GM10266 (cell line): ENCODE results near the gene CTU1.

Experiments used
- DNase-seq: peaks from one replicate; pipeline ENCODE4 v3.0.0; 2012; ENCODE audit errors: extremely low spot score
- TF ChIP-seq, protein P1 (sequence below): IDR thresholded peaks from 2 replicates; pipeline ENCODE4 v1.5.1; 2012; ENCODE audit warnings: mild to moderate bottlenecking, low read depth; ENCODE audit not compliant: control insufficient read depth, insufficient read depth; ENCODE audit errors: missing control alignments

Gene CTU1

DNA sequence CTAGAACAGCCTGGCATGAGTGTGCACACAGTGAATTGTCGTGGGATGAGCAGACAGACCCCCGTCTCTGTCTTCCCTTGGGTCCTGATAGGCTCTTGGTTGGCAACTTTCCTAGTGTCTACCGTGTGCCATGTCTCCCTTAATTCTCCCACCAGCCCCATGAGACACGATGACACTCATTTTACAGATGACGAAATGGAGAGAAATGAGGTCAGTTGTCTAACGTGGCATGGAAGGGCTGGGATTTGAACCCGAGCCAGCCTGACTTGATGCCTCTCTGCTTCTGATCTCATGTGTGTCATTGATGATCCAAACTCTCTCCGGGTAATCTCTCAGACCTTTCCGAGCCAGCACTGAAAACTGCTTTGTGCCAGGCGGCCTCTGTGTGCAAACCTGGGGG lies 17.1 kb downstream of the CTU1 start:
- TF ChIP-seq, protein P1, sequence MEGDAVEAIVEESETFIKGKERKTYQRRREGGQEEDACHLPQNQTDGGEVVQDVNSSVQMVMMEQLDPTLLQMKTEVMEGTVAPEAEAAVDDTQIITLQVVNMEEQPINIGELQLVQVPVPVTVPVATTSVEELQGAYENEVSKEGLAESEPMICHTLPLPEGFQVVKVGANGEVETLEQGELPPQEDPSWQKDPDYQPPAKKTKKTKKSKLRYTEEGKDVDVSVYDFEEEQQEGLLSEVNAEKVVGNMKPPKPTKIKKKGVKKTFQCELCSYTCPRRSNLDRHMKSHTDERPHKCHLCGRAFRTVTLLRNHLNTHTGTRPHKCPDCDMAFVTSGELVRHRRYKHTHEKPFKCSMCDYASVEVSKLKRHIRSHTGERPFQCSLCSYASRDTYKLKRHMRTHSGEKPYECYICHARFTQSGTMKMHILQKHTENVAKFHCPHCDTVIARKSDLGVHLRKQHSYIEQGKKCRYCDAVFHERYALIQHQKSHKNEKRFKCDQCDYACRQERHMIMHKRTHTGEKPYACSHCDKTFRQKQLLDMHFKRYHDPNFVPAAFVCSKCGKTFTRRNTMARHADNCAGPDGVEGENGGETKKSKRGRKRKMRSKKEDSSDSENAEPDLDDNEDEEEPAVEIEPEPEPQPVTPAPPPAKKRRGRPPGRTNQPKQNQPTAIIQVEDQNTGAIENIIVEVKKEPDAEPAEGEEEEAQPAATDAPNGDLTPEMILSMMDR: no peak
- DNase-seq: no peak

DNA sequence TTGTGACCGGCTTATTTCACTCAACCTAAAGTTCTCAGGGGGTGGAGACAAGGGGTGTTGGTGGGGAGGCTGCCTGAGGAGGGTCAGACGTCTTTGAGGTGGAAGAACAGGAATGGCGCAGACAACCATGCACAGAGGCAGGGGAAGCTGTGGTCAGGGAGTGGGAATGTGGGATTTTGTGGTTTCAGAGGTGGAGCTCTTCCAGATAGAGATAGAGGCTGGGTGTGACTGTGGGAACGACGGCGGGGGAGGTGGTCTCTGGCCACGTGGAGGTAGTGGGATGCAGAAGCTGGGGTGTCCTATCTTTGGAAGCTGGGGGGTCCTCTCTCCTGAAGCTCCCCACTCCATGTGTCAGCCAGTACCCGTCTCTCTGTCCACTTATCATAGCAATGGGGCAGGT lies 17.7 kb downstream of the CTU1 start:
- TF ChIP-seq, protein P1: no peak
- no peak for DNase-seq

DNA sequence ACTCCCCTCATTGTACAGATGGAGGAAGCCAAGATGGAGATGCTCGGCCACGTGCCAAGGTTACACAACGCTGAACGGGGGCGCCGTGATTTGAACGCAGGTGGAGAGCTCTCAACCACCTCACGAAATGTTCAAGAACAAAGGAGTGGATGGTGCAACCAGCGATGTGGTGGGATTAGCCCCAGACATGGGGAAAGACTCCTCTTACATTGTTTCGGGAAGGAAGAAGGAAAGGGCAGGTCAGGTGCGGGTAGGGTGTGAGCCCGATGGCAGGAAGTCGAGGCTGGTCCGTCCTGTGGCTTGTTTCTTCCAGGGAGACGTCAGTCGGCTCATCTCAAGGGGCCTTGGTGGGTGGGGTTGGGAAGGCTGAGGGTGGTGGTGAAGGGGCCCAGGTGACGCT lies 18.4 kb downstream of the CTU1 start:
- DNase-seq: no peak
- TF ChIP-seq, protein P1: no peak

DNA sequence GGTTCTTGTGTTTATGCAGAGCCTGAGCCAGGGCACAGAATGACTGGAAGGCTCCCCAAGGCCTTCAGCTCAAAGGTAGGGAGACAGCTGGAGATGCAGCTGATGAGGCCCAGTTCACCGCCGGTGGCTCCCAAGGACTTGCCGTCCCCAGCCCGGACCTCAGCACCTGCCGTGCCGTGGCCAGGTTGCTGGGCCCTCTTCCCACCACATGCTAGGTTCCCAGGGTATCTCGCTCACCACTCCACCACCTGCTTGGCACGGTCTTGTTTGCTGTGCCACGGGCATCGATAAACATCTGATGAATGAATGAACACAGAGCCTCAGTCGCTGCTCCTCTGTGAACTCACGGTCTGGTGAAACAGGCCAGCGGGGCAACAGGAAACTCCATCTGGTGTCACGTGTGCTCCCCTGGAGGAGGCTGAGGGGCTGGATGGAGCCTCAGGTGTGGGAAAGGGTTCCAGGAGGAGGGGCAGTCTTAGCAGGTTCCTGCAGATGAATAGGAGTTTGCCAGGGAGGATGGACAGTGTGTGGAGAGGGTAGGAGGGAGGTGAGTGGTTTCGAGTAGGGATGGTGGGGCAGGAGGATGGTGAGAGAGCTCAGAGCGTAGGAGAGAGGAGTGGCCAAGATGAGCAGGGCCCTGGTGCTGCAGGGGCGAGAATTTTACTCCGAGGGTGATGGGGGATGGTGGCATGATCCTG lies 21.9 kb downstream of the CTU1 start:
- no peak for DNase-seq
- TF ChIP-seq, protein P1: no peak

DNA sequence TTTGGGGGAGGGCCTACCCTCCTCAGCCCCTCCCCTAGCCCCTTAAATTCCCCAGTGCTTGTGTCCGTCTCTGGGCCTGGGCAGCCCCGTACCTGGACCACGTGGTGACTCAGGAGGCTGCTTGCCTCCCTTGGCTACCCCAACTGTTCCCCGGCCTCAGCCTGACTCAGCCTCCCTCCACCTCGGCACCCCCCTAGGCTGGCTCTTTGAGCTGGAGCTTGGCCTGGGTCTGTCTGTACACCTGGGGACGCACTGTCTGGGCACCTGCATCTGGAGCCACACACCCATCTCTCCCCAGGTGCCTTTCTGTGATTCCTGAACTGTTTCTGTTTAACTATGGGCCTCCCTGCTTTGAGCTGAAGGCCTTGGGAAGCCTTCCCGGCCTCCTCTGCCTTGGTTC lies 23.7 kb downstream of the CTU1 start:
- TF ChIP-seq, protein P1: no peak
- DNase-seq: no peak

DNA sequence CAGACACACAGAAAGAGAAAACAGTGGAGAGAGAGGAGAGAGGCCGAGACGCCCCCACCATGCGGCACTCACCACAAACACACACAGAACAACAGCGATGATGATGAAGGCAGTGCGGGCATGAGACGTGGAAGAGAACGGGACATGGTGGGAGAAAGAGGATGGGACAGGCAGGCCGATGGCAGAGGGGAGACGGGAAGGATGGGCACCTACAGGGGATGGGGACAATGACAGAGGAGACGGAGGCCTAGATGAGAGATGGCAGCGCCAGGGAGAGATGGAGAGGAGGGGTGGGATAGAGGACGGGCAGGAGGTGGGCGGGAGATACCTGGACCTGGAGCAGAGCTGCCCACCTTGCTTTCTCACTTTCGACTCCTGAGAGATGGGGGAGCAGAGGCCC lies 24.4 kb downstream of the CTU1 start:
- DNase-seq: no peak
- TF ChIP-seq, protein P1: no peak

DNA sequence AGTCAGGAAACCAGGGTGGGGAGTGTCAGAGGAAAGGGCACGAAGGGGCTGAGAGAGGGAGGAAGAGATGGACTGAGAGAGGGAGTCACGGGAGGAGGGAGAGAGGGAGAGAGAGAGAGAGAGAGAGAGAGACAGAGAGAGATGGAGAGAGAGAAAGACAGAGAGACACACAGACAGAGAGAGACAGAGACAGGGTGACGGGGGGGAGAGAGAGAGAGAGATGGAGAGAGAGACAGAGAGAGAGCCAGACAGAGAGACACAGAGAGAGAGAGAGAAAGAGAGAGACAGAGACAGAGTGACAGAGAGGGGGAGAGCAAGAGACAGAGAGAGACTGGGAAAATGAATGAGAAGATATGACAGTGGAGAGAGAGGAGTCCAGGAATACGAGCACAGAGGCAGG lies 25.0 kb downstream of the CTU1 start:
- no peak for DNase-seq
- TF ChIP-seq, protein P1: no peak
